Ovary (tissue), 3 donors: ENCODE results near the gene LSM2.

Experiments
- CTCF ChIP-seq, 3 donors: fragments of 450-650 bp in 2 of 3; fragments of 200-600 bp in 1 of 3; IDR thresholded peaks; one replicate each; pipeline versions ENCODE4 v1.5.1 to v1.8.0; 2016 to 2022; ENCODE audit warnings: antibody characterized with exemption in 3 of 3, mild to moderate bottlenecking in 1 of 3
- EP300 ChIP-seq: sonication (generic); formaldehyde crosslinking; IDR thresholded peaks from one replicate; pipeline ENCODE4 v1.6.1; 2017; ENCODE audit warnings: antibody characterized with exemption
- POLR2A ChIP-seq: fragments of 450-650 bp; IDR thresholded peaks from one replicate; pipeline ENCODE4 v1.6.1; 2017; ENCODE audit warnings: antibody characterized with exemption, mild to moderate bottlenecking, moderate library complexity
- donor health status: DM: no; HTN: no; CAD: no.

GRCh38 chr6:31836047-31836473 lies 29.3 kb upstream of the LSM2 start:
- TF ChIP-seq POLR2A (no peak), CTCF (IDR thresholded peaks at IDR 0.05) (no peak), EP300 (no peak)
